Measurements from ENCODE around the gene UBA5. TPM values are rescaled to one million over a fixed set of nuclear protein-coding genes. Genes with fewer than 3 reads are reported as not detected.

Gene UBA5
- polyA plus RNA-seq, 3 donors: 60.8 to 81.8 (median 77.5) TPM

GRCh38 chr3:132641837-132642538, 18.1 kb upstream of the UBA5 start:
- DNase-seq (ENCODE audit: extremely low read depth in 1 of 11, low read depth in 9 of 11, low spot score in 4 of 11): peak in 2 of 11 donors; percentile 12 to 21

- DNase-seq (ENCODE audit: extremely low read depth in 1 of 11, low read depth in 9 of 11, low spot score in 4 of 11): no peak
Measured at GRCh38 chr3:132642539-132642847, 17.6 kb upstream of the UBA5 start.

GRCh38 chr3:132643366-132643765, 16.8 kb upstream of the UBA5 start:
- DNase-seq (ENCODE audit: extremely low read depth in 1 of 11, low read depth in 9 of 11, low spot score in 4 of 11): no peak

- DNase-seq (ENCODE audit: extremely low read depth in 1 of 11, low read depth in 9 of 11, low spot score in 4 of 11): no peak
Measured at GRCh38 chr3:132645058-132645457, 15.1 kb upstream of the UBA5 start.

GRCh38 chr3:132650153-132650552, 10.0 kb upstream of the UBA5 start:
- no peak for DNase-seq (ENCODE audit: extremely low read depth in 1 of 11, low read depth in 9 of 11, low spot score in 4 of 11)

GRCh38 chr3:132652640-132653270, 7.4 kb upstream of the UBA5 start:
- no peak for DNase-seq (ENCODE audit: extremely low read depth in 1 of 11, low read depth in 9 of 11, low spot score in 4 of 11)

GRCh38 chr3:132654190-132654589, 5.9 kb upstream of the UBA5 start:
- DNase-seq (ENCODE audit: extremely low read depth in 1 of 11, low read depth in 9 of 11, low spot score in 4 of 11): no peak

- no peak for DNase-seq (ENCODE audit: extremely low read depth in 1 of 11, low read depth in 9 of 11, low spot score in 4 of 11)
Measured at GRCh38 chr3:132654721-132655120, 5.4 kb upstream of the UBA5 start.

GRCh38 chr3:132655471-132655870, 4.7 kb upstream of the UBA5 start:
- DNase-seq (ENCODE audit: extremely low read depth in 1 of 11, low read depth in 9 of 11, low spot score in 4 of 11): no peak

- no peak for DNase-seq (ENCODE audit: extremely low read depth in 1 of 11, low read depth in 9 of 11, low spot score in 4 of 11)
Measured at GRCh38 chr3:132657869-132658747, 2.0 kb upstream of the UBA5 start.

GRCh38 chr3:132659000-132659364, 1.1 kb upstream of the UBA5 start:
- DNase-seq (ENCODE audit: extremely low read depth in 1 of 11, low read depth in 9 of 11, low spot score in 4 of 11): no peak

- peak; percentile 36 to 72 (median 66) for DNase-seq (ENCODE audit: extremely low read depth in 1 of 11, low read depth in 9 of 11, low spot score in 4 of 11)
Measured at GRCh38 chr3:132659365-132660051, 621 bp upstream of the UBA5 start, which contains the start of gene ACAD11. TSS of gene ACAD11 (minus strand) at chr3:132659809. CDS start at chr3:132659751, 58 bp downstream.

GRCh38 chr3:132660811-132661070, 612 bp downstream of the UBA5 start:
- peak in 1 of 11 donors; percentile 13 for DNase-seq (ENCODE audit: extremely low read depth in 1 of 11, low read depth in 9 of 11, low spot score in 4 of 11)

- no peak for DNase-seq (ENCODE audit: extremely low read depth in 1 of 11, low read depth in 9 of 11, low spot score in 4 of 11)
Measured at GRCh38 chr3:132661101-132661500, 972 bp downstream of the UBA5 start.

GRCh38 chr3:132662212-132662611, 2.1 kb downstream of the UBA5 start:
- no peak for DNase-seq (ENCODE audit: extremely low read depth in 1 of 11, low read depth in 9 of 11, low spot score in 4 of 11)

- no peak for DNase-seq (ENCODE audit: extremely low read depth in 1 of 11, low read depth in 9 of 11, low spot score in 4 of 11)
Measured at GRCh38 chr3:132665230-132665745, 5.2 kb downstream of the UBA5 start.

GRCh38 chr3:132669256-132669777, 9.2 kb downstream of the UBA5 start:
- no peak for DNase-seq (ENCODE audit: extremely low read depth in 1 of 11, low read depth in 9 of 11, low spot score in 4 of 11)

- DNase-seq (ENCODE audit: extremely low read depth in 1 of 11, low read depth in 9 of 11, low spot score in 4 of 11): no peak
Measured at GRCh38 chr3:132675408-132675807, 15.3 kb downstream of the UBA5 start.

GRCh38 chr3:132679911-132680310, 19.8 kb downstream of the UBA5 start:
- DNase-seq (ENCODE audit: extremely low read depth in 1 of 11, low read depth in 9 of 11, low spot score in 4 of 11): no peak
